NCI-H2196 treated with DMSO at 0.1 percent for 48 hours (cell line): ENCODE measurements around the gene CACNB4.

ENCODE experiments used
- DNase-seq: peaks from one replicate; lab custom pipeline; 2025; ENCODE audit not compliant: unreplicated experiment; lab: John Stamatoyannopoulos, UW

The CACNB4 gene

GRCh38 chr2:151830961-151831360 is 267.9 kb downstream of the CACNB4 start:
- no peak for DNase-seq

- DNase-seq = no peak
Observed at GRCh38 chr2:151828890-151829324, 269.9 kb downstream of the CACNB4 start.

- peak; percentile 78 for DNase-seq
Observed at GRCh38 chr2:151828143-151828889, 270.5 kb downstream of the CACNB4 start, which contains the start of gene ARL5A. Gene ARL5A, minus strand, starts transcription at chr2:151828421. Its CDS starts 245 bp downstream, at chr2:151828176.

- no peak for DNase-seq
Observed at GRCh38 chr2:151827564-151828142, 271.2 kb downstream of the CACNB4 start.

GRCh38 chr2:151826737-151827157 is 272.1 kb downstream of the CACNB4 start:
- DNase-seq = no peak

- no peak for DNase-seq
Observed at GRCh38 chr2:151824886-151825285, 274.0 kb downstream of the CACNB4 start.

- no peak for DNase-seq
Observed at GRCh38 chr2:151823651-151824050, 275.2 kb downstream of the CACNB4 start.

- no peak for DNase-seq
Observed at GRCh38 chr2:151819920-151820319, 278.9 kb downstream of the CACNB4 start.

- no peak for DNase-seq
Observed at GRCh38 chr2:151817929-151818328, 280.9 kb downstream of the CACNB4 start.

GRCh38 chr2:151816843-151817242 is 282.0 kb downstream of the CACNB4 start:
- no peak for DNase-seq

GRCh38 chr2:151815821-151816489 is 282.9 kb downstream of the CACNB4 start:
- no peak for DNase-seq

- no peak for DNase-seq
Observed at GRCh38 chr2:151810489-151810888, 288.4 kb downstream of the CACNB4 start.

GRCh38 chr2:151809073-151809383 is 289.8 kb downstream of the CACNB4 start:
- DNase-seq = no peak

- DNase-seq = no peak
Observed at GRCh38 chr2:151808258-151809072, 290.4 kb downstream of the CACNB4 start.

- no peak for DNase-seq
Observed at GRCh38 chr2:151805961-151806360, 292.9 kb downstream of the CACNB4 start.

- no peak for DNase-seq
Observed at GRCh38 chr2:151805343-151805742, 293.5 kb downstream of the CACNB4 start.

GRCh38 chr2:151803811-151804210 is 295.0 kb downstream of the CACNB4 start:
- DNase-seq = no peak

GRCh38 chr2:151802315-151802714 is 296.5 kb downstream of the CACNB4 start:
- no peak for DNase-seq

- no peak for DNase-seq
Observed at GRCh38 chr2:151799886-151800292, 299.0 kb downstream of the CACNB4 start.

- DNase-seq = no peak
Observed at GRCh38 chr2:151796774-151797173, 302.1 kb downstream of the CACNB4 start.

- DNase-seq = no peak
Observed at GRCh38 chr2:151795646-151796240, 303.1 kb downstream of the CACNB4 start.
